Raji (cell line): ENCODE measurements around the gene B9D1.

Source experiments
- POLR2A ChIP-seq: IDR thresholded peaks from 2 replicates; pipeline ENCODE4 v1.6.1; 2011; ENCODE audit warnings: low read depth, low read length, control low read depth; ENCODE audit not compliant: insufficient read depth

The B9D1 gene

DNA sequence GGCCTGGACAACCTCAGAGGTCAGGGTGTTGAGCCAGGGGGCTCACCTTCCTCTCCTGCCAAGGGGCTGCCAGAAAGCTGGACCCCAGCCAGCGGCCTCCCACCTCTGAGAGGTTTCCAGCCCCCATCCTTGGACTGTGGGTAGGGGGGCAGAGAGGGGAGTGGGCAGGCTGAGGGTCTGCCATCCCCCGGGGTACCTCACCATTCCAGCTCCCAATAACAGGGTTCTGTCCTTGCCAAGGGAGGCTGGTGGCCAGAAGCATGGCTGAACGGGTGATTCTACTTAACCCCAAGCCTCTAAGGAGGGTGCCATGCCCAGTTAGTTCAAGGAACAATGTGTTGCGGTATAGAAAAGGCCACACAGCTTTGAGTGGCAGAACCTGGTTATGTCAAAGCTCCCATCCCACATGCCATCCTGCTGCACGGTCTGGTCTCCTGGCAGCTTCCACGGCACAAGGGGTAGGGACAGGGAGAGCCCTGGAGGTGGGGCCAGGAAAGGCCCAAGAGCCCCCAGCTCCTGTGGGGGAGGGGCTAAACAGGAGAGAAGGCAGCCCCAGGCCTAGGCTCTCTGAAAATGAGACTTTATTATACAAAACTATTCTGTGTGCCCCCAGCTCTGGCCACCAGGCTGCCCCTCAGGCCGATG is 19.8 kb downstream of the B9D1 start:
- no peak for TF ChIP-seq POLR2A

DNA sequence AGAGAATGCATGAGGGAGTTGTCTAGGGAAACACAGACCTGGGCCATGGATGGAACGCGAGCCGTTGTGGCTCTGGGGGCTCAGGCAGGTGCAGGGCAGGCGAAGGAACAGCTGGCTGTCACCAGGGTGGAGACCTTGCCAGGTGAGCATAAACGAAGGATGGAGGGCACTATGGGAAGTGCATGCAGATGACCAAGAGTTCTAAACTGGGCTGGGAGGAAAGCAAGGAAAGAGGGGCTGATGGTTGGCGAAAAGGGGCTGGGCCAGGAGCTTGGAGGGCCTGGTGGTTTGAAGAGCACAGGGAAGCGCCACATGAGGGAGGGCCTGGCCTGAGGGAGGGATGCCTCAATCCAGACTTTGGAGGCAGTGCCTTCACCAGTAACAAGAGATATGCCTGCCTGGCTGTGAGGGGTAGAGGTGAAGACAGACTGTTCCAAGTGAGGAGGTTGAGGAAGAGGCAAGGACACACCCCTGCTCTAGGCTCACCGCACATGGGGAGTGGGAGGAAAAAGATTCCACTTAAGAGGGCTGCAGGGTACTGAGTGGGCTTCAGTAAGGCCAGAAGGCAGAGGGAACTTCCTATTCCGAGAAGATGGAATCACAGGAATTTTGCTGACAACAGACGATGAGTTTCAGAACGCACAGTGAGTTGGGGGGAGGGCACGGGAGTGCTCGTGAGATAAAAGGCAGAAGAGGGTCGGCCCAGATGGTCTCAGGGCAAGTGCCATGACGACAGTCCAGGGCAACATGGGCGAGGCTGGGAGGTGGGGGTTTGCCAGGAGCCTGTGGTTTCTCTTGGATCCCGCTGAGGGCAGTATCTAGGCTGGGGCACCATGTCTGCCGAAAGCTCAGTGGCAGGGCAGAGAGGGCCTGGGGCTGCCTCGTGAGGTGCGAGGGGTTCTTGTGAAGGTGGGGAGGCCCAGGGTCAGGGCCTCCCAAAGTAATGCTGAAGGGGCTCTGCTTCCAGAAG is 20.6 kb downstream of the B9D1 start:
- TF ChIP-seq POLR2A = no peak

DNA sequence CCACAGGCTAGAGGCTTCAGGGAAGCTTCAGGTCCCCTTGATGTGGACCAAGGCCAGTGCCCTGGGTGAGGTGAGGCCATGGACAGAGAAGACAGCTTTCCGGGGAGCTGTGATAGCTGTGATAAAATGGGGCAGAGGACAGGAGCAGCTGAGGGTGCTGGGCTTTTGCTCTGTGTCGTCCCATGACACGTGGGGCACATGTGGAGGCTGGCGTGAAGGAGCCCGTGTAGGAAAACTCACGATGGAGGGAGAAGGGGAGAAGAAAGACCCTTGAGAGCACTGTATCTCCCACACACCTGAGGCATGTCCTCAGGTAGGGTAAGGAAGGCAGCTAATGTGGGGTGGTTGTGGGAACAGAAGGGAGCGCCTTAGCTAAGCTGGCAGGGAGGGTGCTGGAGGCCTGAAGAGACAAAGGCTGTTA is 21.3 kb downstream of the B9D1 start:
- TF ChIP-seq POLR2A = no peak

DNA sequence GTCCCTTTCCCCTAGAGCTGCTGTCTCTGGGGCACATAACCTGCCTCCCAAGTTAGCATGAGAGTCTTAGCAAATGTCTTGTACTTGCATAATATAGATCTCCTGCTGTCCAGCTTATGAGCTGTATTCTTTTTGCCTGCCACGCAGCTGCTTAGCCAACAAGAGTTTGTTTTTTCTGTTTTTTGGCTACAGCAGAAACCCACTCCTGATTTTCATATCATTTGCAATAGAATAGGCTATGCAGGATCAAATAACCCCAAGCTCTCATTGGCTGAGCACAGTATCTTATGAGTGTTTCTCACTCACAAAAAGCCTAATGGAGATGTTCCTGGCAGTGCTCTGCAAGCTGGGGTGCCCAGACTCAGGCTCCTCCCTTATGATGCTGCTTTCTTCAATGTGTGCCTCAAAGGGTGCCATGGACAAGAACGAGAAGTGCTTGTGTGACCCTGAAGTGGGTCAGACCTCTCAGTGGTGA is 23.1 kb downstream of the B9D1 start:
- TF ChIP-seq POLR2A = no peak

DNA sequence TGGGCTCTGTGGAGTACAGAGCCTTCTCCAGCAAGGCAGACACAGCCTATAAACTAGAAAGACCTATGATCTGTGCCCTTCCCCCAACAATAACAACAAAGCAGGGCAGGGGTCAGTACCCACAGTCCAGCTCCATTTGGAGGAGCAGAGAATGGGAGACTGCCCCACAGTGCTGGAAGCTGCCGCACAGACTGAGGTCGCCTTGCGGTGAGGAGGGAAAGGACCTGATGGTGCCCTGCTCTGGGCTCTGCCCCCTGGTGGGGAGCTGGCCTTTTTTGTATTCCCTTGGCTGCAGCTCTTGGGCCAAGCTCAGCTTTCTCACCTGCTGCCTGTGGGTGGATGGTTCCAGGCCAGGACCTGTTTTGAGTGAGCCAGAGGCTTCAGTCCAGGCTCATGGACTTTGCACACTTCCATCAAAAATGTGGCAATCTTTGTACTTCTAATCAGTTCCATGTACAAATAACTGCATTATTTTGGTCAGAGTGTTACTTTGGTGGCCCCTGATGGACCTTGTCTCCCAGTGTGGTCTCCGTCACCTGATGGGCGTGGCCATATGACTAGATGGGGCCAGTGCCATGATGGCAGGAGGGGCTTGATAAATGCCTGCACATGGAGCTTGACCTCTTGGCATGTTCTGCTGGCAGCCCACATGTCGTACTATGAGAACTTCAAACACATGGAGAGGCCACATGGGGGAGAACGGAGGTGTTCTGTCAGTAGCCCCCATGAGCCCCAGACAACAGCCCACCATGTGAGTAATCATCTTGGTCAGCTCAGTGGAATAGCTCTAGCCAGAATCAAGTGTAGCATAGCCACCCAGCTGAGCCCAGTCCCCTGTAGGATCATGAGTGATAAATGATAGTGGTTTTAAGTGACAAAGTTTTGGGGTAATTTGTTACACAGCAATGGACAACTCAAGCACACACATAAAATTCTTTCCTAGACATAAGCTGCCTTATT is 24.2 kb downstream of the B9D1 start:
- no peak for TF ChIP-seq POLR2A

DNA sequence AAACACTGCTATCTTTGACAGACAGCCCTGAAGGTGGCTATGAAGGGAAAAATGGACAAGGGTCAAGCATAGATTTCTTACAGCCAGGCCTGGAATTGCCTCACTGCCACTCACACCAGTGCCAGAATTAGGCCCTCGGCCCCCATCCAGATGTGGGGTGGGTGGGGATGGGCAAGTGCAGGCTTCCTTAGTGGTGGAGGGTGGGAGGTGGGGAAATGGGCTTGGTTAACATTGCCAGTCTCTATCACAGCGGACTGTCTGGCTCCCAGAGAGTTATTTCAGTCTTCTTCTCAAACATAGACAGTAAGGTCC is 24.9 kb downstream of the B9D1 start:
- no peak for TF ChIP-seq POLR2A

DNA sequence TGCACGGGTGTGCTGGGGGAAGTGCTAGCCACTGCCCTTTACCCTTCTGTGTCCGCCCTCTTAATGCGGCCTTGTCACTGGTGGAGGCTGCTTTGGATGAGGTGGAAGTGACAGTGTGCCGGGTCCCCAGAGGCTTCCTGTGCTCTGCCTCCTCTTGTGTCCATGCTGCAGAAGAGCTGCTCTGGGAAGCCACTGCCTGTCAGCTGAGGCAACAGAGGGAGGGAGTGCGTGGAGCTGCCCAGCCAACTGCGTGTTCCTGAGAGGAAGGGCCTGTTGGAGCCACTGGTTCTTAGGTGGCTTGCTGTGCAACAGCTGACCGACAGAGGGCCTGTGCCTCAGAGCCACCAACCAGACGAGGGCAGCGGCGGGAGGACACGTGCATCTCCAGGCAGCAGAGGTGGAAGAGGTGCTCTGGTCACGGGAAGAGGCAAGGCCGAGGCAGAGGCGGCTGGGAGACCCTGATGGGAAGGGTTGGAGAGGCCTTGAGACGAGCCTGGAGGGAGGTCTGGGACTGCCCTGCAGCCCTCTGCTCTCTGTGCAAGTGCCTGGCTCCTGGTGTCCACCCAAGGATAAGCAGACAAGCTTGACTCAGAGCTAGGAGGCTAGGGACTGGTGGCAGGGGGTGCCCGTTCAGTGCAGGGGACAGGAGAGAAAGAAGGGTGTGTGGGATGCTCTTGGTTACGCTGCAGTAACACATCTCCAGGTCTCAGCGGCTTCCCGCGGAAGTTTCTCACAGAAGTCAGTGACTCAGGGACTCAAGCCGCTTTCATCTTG is 25.4 kb downstream of the B9D1 start:
- no peak for TF ChIP-seq POLR2A

DNA sequence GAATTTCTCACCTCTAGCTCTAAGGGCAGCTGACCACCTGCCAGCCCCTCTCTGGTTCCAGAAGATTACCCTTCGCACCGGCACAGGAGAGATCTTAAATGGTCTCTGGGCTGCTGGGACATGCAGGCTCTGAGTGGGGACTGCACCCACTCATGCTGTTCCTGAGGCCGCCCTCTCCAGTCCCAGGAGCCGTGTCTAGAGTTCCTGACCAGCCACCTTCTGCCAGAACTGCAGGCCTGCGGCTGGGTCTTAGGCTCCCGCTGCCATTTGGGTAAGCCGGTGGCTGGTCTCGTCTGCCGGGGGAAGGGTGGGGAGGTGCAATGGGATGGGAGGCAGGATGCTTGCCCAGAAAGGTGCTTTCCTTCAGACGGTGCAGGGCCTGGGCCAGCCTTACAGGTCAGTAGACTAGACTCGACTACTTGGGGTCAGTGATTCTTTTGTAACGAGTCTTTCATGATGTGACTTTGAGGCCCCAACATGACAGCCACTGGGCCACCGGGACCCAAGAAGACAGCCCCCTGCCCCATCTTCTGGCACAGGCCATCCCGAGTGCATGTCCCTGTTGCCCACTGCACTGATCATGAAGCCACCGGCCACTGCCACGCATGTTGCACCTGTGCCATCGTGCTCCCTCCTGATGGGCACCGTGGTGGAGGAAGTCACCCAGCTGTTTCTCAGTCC is 26.4 kb downstream of the B9D1 start:
- TF ChIP-seq POLR2A = no peak

DNA sequence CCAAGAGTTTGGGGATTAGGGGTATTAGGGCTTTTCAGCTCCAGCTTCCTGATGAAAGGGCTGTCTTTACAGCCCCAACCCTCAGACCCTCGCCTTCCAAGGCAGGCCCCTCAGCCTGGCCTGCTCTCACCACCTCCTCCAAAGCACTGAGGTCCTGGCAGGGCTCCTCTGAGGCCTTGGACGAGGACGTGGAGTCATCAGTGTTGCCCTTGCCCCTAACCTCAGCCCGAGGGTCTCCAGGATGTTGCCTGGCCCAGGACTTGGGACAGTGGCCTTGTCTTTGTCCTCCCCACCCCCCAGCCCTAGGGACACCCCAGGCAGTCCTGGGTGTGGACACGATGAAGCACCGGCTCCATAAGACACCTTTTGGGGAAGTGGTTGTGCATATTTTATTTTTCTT is 28.2 kb downstream of the B9D1 start:
- TF ChIP-seq POLR2A = no peak

DNA sequence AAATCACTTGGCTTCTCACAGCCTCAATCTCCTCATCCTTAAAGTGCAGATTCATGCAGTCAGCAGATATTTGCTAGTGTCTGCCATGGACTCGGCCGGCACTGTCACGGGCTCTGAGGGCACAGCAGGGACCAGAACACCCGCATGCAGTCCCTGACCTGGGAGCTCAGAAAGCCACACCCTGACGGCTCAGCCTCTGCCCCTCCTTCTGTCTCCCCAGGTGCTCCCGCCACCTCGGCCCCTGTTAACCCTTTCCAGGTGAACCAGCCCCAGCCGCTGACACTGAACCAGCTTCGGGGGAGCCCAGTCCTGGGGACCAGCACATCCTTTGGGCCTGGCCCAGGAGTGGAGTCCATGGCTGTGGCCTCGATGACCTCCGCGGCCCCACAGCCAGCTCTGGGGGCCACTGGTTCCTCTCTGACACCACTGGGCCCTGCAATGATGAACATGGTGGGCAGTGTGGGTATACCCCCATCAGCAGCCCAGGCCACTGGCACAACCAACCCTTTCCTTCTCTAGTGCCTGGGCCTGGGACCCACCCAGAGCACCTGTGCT is 28.7 kb downstream of the B9D1 start:
- TF ChIP-seq POLR2A = no peak

DNA sequence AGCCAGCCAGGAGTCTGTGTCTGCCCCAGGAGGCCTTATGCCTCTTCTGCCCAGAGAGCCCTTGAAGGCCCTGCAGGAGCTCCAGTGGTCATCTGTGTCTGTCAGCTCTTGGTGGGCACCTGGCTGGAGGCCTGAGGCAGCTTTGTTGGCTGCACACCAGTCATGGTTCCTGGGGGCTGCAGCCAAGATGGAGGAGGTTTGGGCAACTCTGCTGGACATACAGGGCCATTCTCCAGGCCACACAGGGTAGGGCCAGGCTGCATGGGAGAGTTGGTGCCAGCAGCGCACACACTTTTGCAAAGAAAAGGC is 29.4 kb downstream of the B9D1 start:
- no peak for TF ChIP-seq POLR2A

DNA sequence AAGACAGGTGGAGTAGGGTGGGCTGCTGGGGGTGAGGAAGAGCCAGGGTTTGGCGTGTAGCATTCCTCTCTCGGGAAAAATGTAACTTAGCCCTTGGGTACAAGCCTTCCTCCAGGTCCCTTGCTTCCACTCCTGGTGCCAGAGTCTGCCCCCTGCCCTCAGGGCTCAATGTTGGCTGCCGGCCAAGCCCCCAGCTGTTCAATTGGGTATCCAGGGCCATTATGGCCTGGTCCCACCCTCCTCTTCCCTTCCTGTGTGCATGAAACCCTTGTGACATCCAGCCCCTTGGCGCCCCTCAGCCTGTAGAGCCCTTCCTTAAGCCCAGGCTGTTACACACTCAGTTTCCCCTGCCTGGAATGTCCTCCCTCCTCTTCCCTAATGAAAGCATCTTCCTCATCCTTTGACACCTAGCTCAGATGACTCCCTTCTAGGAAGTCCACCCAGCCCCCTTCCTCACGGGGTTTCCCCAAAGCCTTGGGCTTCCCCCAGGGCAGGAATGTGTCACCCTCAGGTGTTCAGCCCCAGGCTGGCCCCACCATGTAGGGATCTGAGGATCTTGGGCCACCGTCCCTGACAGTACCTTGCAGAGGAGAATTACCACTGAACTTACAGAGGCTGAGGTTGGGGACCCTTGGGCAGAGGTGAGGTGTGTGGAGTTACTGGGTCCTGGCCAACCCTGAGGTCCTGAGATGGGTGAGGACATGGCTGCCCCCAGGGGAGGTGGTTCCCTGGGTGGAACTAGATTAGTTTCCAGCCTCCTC is 30.0 kb downstream of the B9D1 start:
- no peak for TF ChIP-seq POLR2A
